ENCODE data around the gene PPP2R5C.

DNA sequence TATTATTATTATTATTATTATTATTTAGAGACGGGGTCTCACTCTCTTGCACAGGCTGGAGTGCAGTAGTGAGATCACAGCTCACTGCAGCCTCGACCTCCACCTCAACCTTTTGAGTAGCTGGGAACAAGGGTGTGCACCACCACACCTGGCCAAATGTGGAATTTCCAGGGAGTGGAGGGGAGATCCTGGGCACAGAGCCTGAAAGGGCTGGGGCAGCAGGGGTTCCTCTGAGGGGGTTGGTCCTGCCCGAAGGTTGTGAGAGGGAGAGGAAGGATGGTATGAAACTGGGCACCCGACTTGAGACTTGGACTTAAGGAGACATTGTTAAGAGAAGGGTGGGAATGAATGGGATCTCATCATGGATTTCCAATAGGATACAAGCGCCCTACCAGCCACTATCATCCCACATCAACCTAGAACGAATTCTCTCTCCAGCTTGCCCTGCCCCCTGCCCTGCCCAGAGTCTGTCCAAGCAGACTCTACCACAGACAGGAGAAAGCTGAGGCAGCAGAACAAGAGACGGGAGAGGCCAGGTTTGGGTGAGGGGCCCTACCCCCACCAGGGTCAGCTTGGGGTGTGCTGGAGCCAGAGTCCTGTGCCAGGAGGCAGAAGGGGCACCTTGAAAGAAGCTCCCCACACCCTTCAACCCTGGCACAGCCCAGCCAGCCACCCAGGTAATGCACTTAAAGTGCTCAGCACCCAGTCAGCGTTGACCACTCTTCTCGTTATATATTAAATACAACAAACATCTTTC lies 200.4 kb downstream of the PPP2R5C start:
- TF ChIP-seq, protein P1, sequence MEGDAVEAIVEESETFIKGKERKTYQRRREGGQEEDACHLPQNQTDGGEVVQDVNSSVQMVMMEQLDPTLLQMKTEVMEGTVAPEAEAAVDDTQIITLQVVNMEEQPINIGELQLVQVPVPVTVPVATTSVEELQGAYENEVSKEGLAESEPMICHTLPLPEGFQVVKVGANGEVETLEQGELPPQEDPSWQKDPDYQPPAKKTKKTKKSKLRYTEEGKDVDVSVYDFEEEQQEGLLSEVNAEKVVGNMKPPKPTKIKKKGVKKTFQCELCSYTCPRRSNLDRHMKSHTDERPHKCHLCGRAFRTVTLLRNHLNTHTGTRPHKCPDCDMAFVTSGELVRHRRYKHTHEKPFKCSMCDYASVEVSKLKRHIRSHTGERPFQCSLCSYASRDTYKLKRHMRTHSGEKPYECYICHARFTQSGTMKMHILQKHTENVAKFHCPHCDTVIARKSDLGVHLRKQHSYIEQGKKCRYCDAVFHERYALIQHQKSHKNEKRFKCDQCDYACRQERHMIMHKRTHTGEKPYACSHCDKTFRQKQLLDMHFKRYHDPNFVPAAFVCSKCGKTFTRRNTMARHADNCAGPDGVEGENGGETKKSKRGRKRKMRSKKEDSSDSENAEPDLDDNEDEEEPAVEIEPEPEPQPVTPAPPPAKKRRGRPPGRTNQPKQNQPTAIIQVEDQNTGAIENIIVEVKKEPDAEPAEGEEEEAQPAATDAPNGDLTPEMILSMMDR (IDR thresholded peaks at IDR 0.05) = no peak
- TF ChIP-seq POLR2A (IDR thresholded peaks at IDR 0.05) (no peak), POLR2AphosphoS5 (IDR thresholded peaks at IDR 0.05) (no peak), EP300 (IDR thresholded peaks at IDR 0.05; ENCODE audit: low read depth) (no peak)

All from transverse colon (tissue), 4 donors.